K562 (cell line): ENCODE results near the gene TMCO4. TPM values are rescaled to one million over a fixed set of nuclear protein-coding genes. Genes with fewer than 3 reads are reported as not detected.

Experiments used
- RAD21 ChIP-seq, 2 experiments: fragments of 250-450 bp in 1 of 2; fragments of 450-650 bp in 1 of 2; sonication (Bioruptor Pico) in 1 of 2; formaldehyde crosslinking in 1 of 2; IDR thresholded peaks in 1 of 2; conservative IDR thresholded peaks in 1 of 2; 2 replicates each; pipeline versions ENCODE4 v1.4.0 to v1.8.0; 2020 to 2022; ENCODE audit warnings: mild to moderate bottlenecking in 2 of 2, moderate library complexity in 1 of 2
- polyA plus RNA-seq, 8 experiments: library from polyadenylated mRNA; depleted of rRNA in 4 of 8; stranded (reverse) in 5 of 8; unstranded in 3 of 8; fragments of >200 nt; fragmentation: Nextera tagmentation in 2 of 8; fragmentation: Illumina TruSeq in 1 of 8; extraction: Ambion mirVana in 2 of 8; extraction: Trizol in 1 of 8; gene quantifications; 2 replicates each; pipeline versions ENCODE4 v1.2.1 to v1.2.3, GENCODE V29; 2011 to 2014; ENCODE audit warnings: inconsistent platforms in 1 of 8, missing spikeins in 1 of 8
- total RNA-seq, 7 experiments: library from RNA; depleted of rRNA in 6 of 7; stranded (reverse); fragments of >200 nt in 6 of 7; fragmentation: Illumina TruSeq in 2 of 7; extraction: Trizol in 2 of 7; gene quantifications; 2 replicates each; pipeline versions ENCODE4 v1.2.1 to v1.2.3, GENCODE V29; 2011 to 2021; ENCODE audit warnings: low replicate concordance in 1 of 7
- TF ChIP-seq, protein P1 (sequence below): fragments of 450-650 bp; formaldehyde crosslinking; IDR thresholded peaks from 2 replicates; pipeline ENCODE4 v1.4.0; 2020; ENCODE audit warnings: mild to moderate bottlenecking, moderate library complexity
- TF ChIP-seq, protein P2 (sequence below), 2 experiments: fragments of 450-650 bp; formaldehyde crosslinking in 1 of 2; IDR thresholded peaks; 2 replicates each; pipeline versions ENCODE4 v1.4.0 to v1.6.1; 2014 to 2020; ENCODE audit warnings: mild to moderate bottlenecking in 2 of 2, borderline replicate concordance in 1 of 2, low read depth in 1 of 2

The TMCO4 gene
- total and polyA plus RNA-seq, 9 of the 15 experiments (the other 6 are each of a cell fraction or from before 2014, with no cell fraction given): 0.06 to 2.1 (median 1.2) TPM

DNA sequence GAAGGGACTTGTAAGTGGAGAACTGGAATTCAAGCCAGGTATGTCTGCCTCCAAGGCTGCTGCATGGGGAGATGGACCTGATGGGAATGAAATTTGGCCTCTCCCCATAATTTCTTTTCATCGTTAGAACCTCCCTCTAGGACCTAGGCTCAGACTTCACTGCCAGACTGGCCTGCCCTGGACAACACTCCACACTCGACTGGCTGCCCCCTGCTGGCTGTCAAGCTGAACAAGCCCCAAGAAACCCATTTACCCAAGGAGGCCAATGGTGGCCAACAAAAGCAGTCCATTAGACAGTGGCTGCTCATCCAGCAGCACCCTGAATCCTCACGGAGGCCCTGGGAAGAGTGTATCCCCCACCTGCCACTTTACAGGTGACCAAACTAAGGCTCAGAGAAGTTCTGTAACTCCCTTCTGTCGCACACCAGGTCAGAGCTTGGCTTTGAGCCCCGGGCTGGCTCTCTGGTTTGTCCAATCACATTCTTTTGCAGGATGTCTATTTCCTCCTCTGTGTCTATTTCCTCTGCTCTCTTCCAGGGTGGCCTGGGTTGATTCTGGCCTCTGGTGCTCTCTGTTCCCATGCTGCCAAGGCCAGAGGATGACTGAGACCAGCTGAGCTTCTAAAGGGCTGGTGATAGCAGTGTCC, 11.6 kb upstream of the TMCO4 start (continued):
- TF ChIP-seq, protein P1, sequence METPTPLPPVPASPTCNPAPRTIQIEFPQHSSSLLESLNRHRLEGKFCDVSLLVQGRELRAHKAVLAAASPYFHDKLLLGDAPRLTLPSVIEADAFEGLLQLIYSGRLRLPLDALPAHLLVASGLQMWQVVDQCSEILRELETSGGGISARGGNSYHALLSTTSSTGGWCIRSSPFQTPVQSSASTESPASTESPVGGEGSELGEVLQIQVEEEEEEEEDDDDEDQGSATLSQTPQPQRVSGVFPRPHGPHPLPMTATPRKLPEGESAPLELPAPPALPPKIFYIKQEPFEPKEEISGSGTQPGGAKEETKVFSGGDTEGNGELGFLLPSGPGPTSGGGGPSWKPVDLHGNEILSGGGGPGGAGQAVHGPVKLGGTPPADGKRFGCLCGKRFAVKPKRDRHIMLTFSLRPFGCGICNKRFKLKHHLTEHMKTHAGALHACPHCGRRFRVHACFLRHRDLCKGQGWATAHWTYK (CRISPR knock-in tag): no peak
- TF ChIP-seq RAD21 (CRISPR knock-in tag; conservative IDR thresholded peaks at IDR 0.05 in 1 of 2, IDR thresholded peaks at IDR 0.05 in 1 of 2): peak; percentile 26 to 73
- TF ChIP-seq, protein P2, sequence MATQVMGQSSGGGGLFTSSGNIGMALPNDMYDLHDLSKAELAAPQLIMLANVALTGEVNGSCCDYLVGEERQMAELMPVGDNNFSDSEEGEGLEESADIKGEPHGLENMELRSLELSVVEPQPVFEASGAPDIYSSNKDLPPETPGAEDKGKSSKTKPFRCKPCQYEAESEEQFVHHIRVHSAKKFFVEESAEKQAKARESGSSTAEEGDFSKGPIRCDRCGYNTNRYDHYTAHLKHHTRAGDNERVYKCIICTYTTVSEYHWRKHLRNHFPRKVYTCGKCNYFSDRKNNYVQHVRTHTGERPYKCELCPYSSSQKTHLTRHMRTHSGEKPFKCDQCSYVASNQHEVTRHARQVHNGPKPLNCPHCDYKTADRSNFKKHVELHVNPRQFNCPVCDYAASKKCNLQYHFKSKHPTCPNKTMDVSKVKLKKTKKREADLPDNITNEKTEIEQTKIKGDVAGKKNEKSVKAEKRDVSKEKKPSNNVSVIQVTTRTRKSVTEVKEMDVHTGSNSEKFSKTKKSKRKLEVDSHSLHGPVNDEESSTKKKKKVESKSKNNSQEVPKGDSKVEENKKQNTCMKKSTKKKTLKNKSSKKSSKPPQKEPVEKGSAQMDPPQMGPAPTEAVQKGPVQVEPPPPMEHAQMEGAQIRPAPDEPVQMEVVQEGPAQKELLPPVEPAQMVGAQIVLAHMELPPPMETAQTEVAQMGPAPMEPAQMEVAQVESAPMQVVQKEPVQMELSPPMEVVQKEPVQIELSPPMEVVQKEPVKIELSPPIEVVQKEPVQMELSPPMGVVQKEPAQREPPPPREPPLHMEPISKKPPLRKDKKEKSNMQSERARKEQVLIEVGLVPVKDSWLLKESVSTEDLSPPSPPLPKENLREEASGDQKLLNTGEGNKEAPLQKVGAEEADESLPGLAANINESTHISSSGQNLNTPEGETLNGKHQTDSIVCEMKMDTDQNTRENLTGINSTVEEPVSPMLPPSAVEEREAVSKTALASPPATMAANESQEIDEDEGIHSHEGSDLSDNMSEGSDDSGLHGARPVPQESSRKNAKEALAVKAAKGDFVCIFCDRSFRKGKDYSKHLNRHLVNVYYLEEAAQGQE (IDR thresholded peaks at IDR 0.05; ENCODE audit: borderline replicate concordance): peak; percentile 59
- TF ChIP-seq, protein P2 (CRISPR knock-in tag; IDR thresholded peaks at IDR 0.05; ENCODE audit: low read depth): no peak
